B cell (primary cell): ENCODE results near the gene CYBB.

Source experiments
- CTCF ChIP-seq: fragments of 200-600 bp; IDR thresholded peaks from one replicate; pipeline ENCODE4 v1.8.0; 2022; ENCODE audit warnings: antibody characterized with exemption, mild to moderate bottlenecking
- EZH2 ChIP-seq: IDR thresholded peaks from 2 replicates; pipeline ENCODE4 v1.6.1; 2012; ENCODE audit warnings: borderline replicate concordance, low read depth, mild to moderate bottlenecking, moderate library complexity, low read length; ENCODE audit not compliant: insufficient read depth, poor library complexity, severe bottlenecking

DNA sequence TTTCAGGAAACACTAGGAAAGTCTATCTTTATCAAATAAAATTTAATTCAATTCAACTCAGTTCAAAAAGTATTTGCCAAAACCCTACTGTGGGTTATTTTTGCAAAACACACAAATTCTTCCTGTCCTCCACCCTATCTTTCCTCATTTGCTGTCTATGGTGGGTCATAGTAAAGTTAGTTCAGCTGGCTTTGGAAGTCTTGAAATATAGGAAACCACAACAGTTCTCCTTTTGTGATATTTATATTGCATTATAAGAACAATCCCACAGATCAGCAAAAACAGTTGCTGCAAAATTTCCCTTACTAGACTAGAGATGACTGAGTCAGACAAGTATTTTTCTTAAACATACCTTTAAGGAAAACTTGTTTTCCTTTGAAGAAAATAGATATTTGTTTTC lies 22.2 kb downstream of the CYBB start:
- TF ChIP-seq CTCF (no peak), EZH2 (no peak)
